ENCODE data around the gene ZBTB16.

Gene ZBTB16

GRCh38 chr11:114196997-114197703 is 137.6 kb downstream of the ZBTB16 start:
- TF ChIP-seq REST (IDR thresholded peaks at IDR 0.05; ENCODE audit: insufficient replicate concordance, low read depth) (no peak), SPI1 (IDR thresholded peaks at IDR 0.05; ENCODE audit: borderline replicate concordance, low read depth) (no peak), POLR2AphosphoS5 (IDR thresholded peaks at IDR 0.05; ENCODE audit: low read depth) (no peak), CTCF (IDR thresholded peaks at IDR 0.05; ENCODE audit: insufficient read depth, low read length) (no peak), GABPA (IDR thresholded peaks at IDR 0.05; ENCODE audit: low read depth) (no peak)
- no peaks in the 10 kb centered on the region for H3K27me3 ChIP-seq (ENCODE audit: insufficient read depth, poor library complexity, severe bottlenecking)
- H3K27ac ChIP-seq (replicated peaks): no peak overlapping the region
- H3K4me3 ChIP-seq (replicated peaks; ENCODE audit: insufficient read depth, low read length): no peak overlapping the region
- no peak for DNase-seq (ENCODE audit: low read depth in 1 of 2, low spot score in 1 of 2)

DNA sequence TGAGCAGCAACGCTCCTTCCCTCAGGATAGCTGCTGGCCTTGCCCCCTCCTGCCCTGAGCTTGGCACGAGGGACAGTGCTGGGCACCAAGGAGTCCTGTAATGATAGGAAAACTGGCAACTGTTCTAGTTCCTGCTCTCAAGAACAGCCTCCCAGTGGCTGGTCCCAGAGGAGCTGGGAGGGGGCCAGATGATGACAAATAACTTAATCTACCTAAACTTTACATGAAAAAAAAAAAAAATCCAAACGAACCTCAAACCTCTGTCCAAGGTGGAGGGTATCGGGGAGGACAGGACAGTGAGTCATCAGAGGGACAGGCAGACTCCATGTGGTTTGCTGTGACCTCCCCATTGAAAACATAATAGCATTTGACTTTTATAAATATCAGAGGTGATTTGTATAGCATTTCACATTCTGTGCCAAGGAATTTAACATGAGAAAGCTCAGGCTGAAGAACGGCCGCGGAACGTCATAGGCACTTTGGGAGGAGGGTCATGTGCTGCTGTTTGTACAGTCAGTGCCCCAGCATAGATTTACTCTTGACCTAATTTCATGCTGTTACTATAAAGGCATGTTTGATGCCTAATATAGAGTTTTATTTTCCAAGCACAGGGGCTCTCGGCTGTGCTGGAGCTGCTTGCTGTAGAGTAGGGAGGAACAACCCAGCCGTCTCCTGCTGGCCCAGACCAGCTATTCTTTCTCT is 138.4 kb downstream of the ZBTB16 start:
- no peaks in the 10 kb centered on the region for H3K27me3 ChIP-seq (ENCODE audit: insufficient read depth, poor library complexity, severe bottlenecking)
- no peak for DNase-seq (ENCODE audit: low read depth in 1 of 2, low spot score in 1 of 2)
- H3K27ac ChIP-seq (replicated peaks): no peak overlapping the region
- H3K4me3 ChIP-seq (replicated peaks; ENCODE audit: insufficient read depth, low read length): no peak overlapping the region
- TF ChIP-seq REST (IDR thresholded peaks at IDR 0.05; ENCODE audit: insufficient replicate concordance, low read depth) (no peak), POLR2AphosphoS5 (IDR thresholded peaks at IDR 0.05; ENCODE audit: low read depth) (no peak), GABPA (IDR thresholded peaks at IDR 0.05; ENCODE audit: low read depth) (no peak), CTCF (IDR thresholded peaks at IDR 0.05; ENCODE audit: insufficient read depth, low read length) (no peak)

GRCh38 chr11:114199051-114199450 is 139.5 kb downstream of the ZBTB16 start:
- no peaks in the 10 kb centered on the region for H3K27me3 ChIP-seq (ENCODE audit: insufficient read depth, poor library complexity, severe bottlenecking)
- TF ChIP-seq POLR2AphosphoS5 (IDR thresholded peaks at IDR 0.05; ENCODE audit: low read depth) (no peak), SPI1 (IDR thresholded peaks at IDR 0.05; ENCODE audit: borderline replicate concordance, low read depth) (no peak), GABPA (IDR thresholded peaks at IDR 0.05; ENCODE audit: low read depth) (no peak), REST (IDR thresholded peaks at IDR 0.05; ENCODE audit: insufficient replicate concordance, low read depth) (no peak), CTCF (IDR thresholded peaks at IDR 0.05; ENCODE audit: insufficient read depth, low read length) (no peak)
- DNase-seq (ENCODE audit: low read depth in 1 of 2, low spot score in 1 of 2): no peak
- no peak overlapping the region for H3K27ac ChIP-seq (replicated peaks)
- no peak overlapping the region for H3K4me3 ChIP-seq (replicated peaks; ENCODE audit: insufficient read depth, low read length)

Data from HL-60 (cell line).